ENCODE measurements around the gene GLIPR1L2.

DNA sequence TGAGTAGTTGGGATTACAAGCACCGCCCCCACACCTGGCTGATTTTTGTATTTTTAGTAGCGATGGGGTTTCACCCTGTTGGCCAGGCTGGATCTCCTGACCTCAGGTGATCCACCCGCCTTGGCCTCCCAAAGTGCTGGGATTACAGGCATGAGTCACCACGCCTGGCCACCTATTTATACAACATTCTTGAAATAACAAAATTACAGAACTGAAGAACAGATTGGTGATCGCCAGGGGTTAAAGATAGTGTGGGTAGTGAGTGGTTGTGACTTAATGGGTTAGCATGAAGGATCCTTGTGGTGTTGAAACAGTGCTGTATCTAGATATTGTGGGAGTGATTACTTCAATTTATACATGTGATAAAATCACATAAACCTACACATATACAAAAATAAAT is 49.0 kb upstream of the GLIPR1L2 start:
- TF ChIP-seq, protein P1, sequence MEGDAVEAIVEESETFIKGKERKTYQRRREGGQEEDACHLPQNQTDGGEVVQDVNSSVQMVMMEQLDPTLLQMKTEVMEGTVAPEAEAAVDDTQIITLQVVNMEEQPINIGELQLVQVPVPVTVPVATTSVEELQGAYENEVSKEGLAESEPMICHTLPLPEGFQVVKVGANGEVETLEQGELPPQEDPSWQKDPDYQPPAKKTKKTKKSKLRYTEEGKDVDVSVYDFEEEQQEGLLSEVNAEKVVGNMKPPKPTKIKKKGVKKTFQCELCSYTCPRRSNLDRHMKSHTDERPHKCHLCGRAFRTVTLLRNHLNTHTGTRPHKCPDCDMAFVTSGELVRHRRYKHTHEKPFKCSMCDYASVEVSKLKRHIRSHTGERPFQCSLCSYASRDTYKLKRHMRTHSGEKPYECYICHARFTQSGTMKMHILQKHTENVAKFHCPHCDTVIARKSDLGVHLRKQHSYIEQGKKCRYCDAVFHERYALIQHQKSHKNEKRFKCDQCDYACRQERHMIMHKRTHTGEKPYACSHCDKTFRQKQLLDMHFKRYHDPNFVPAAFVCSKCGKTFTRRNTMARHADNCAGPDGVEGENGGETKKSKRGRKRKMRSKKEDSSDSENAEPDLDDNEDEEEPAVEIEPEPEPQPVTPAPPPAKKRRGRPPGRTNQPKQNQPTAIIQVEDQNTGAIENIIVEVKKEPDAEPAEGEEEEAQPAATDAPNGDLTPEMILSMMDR (conservative IDR thresholded peaks at IDR 0.05; ENCODE audit: low read depth, low read length): no peak
- TF ChIP-seq EZH2 (IDR thresholded peaks at IDR 0.05; ENCODE audit: low read length, unreplicated experiment) (no peak), EZH2phosphoT487 (IDR thresholded peaks at IDR 0.05; ENCODE audit: borderline replicate concordance, low read length) (no peak)

All from PC-3 (cell line).